ENCODE results near the gene SUOX.
"Not testable (repeated sequence)": the region's sequence is repeated elsewhere in the genome, so short reads cannot be mapped to it uniquely, and the experiment has no call there.

SUOX gene

GRCh38 chr12:55982319-55982936 is 14.6 kb upstream of the SUOX start:
- Histone ChIP-seq H3K36me3 (ENCODE audit: low read depth) (peaks cover 79% of the 10 kb centered on the region), H3K27ac (ENCODE audit: poor library complexity, severe bottlenecking) (no peak overlapping the region), H3K27me3 (ENCODE audit: insufficient read depth, poor library complexity, severe bottlenecking) (no peaks in the 10 kb centered on the region), H3K9me3 (ENCODE audit: severe bottlenecking) (no peaks in the 10 kb centered on the region), H3K4me3 (ENCODE audit: severe bottlenecking) (no peak overlapping the region), H3K4me1 (ENCODE audit: insufficient read depth, poor library complexity, severe bottlenecking) (peaks cover 3% of the 10 kb centered on the region)
- ATAC-seq (ENCODE audit: low read depth) (no peak), DNase-seq (ENCODE audit: low spot score) (no peak)
- TF ChIP-seq CTCF (IDR thresholded peaks at IDR 0.05; ENCODE audit: poor library complexity, severe bottlenecking) = no peak

- TF ChIP-seq CTCF (IDR thresholded peaks at IDR 0.05; ENCODE audit: poor library complexity, severe bottlenecking) = no peak
- no peak overlapping the region for H3K27ac ChIP-seq (ENCODE audit: poor library complexity, severe bottlenecking)
- H3K4me3 ChIP-seq (ENCODE audit: severe bottlenecking) = no peak overlapping the region
- ATAC-seq (ENCODE audit: low read depth) = no peak
- no peak for DNase-seq (ENCODE audit: low spot score)
- H3K9me3 ChIP-seq (ENCODE audit: severe bottlenecking) = no peaks in the 10 kb centered on the region
- H3K4me1 ChIP-seq (ENCODE audit: insufficient read depth, poor library complexity, severe bottlenecking) = peaks cover 3% of the 10 kb centered on the region
- peaks cover 85% of the 10 kb centered on the region for H3K36me3 ChIP-seq (ENCODE audit: low read depth)
- H3K27me3 ChIP-seq (ENCODE audit: insufficient read depth, poor library complexity, severe bottlenecking) = no peaks in the 10 kb centered on the region
Measured at GRCh38 chr12:55983232-55983842, 13.7 kb upstream of the SUOX start.

GRCh38 chr12:55984861-55985260 is 12.2 kb upstream of the SUOX start:
- Histone ChIP-seq H3K4me1 (ENCODE audit: insufficient read depth, poor library complexity, severe bottlenecking) (peaks cover 3% of the 10 kb centered on the region), H3K27ac (ENCODE audit: poor library complexity, severe bottlenecking) (no peak overlapping the region), H3K4me3 (ENCODE audit: severe bottlenecking) (no peak overlapping the region), H3K9me3 (ENCODE audit: severe bottlenecking) (no peaks in the 10 kb centered on the region), H3K27me3 (ENCODE audit: insufficient read depth, poor library complexity, severe bottlenecking) (no peaks in the 10 kb centered on the region), H3K36me3 (ENCODE audit: low read depth) (peaks cover 86% of the 10 kb centered on the region)
- DNase-seq (ENCODE audit: low spot score) (no peak), ATAC-seq (ENCODE audit: low read depth) (no peak)
- no peak for TF ChIP-seq CTCF (IDR thresholded peaks at IDR 0.05; ENCODE audit: poor library complexity, severe bottlenecking)

- DNase-seq (ENCODE audit: low spot score) (no peak), ATAC-seq (ENCODE audit: low read depth) (no peak)
- no peak overlapping the region for H3K27ac ChIP-seq (ENCODE audit: poor library complexity, severe bottlenecking)
- peaks cover 87% of the 10 kb centered on the region for H3K36me3 ChIP-seq (ENCODE audit: low read depth)
- no peak overlapping the region for H3K4me3 ChIP-seq (ENCODE audit: severe bottlenecking)
- no peaks in the 10 kb centered on the region for H3K27me3 ChIP-seq (ENCODE audit: insufficient read depth, poor library complexity, severe bottlenecking)
- no peaks in the 10 kb centered on the region for H3K9me3 ChIP-seq (ENCODE audit: severe bottlenecking)
- no peak for TF ChIP-seq CTCF (IDR thresholded peaks at IDR 0.05; ENCODE audit: poor library complexity, severe bottlenecking)
- H3K4me1 ChIP-seq (ENCODE audit: insufficient read depth, poor library complexity, severe bottlenecking) = peaks cover 3% of the 10 kb centered on the region
Measured at GRCh38 chr12:55985341-55985740, 11.7 kb upstream of the SUOX start.

- H3K27ac ChIP-seq (ENCODE audit: poor library complexity, severe bottlenecking); H3K9me3 ChIP-seq (ENCODE audit: severe bottlenecking); H3K27me3 ChIP-seq (ENCODE audit: insufficient read depth, poor library complexity, severe bottlenecking); ATAC-seq (ENCODE audit: low read depth); H3K4me3 ChIP-seq (ENCODE audit: severe bottlenecking); H3K4me1 ChIP-seq (ENCODE audit: insufficient read depth, poor library complexity, severe bottlenecking); DNase-seq (ENCODE audit: low spot score): not testable (repeated sequence)
- peaks cover 88% of the 10 kb centered on the region for H3K36me3 ChIP-seq (ENCODE audit: low read depth)
Measured at GRCh38 chr12:55985976-55986375, 11.1 kb upstream of the SUOX start.

All from RWPE2 (cell line).